HG02870 (cell line): Measurements from ENCODE around the gene COL4A2.

Experiments
- ATAC-seq: cut with Tn5 transposase; IDR thresholded peaks from one replicate; pipeline ENCODE4 v1.9.1; 2021; ENCODE audit warnings: mild to moderate bottlenecking, moderate library complexity; ENCODE audit not compliant: unreplicated experiment

The COL4A2 gene

GRCh38 chr13:110396913-110397381 is 89.9 kb downstream of the COL4A2 start:
- ATAC-seq, result no peak

GRCh38 chr13:110397436-110398115 is 90.5 kb downstream of the COL4A2 start:
- ATAC-seq, result no peak

- no peak for ATAC-seq
These were observed 91.8 kb downstream of the COL4A2 start for GRCh38 chr13:110398564-110399507.

- ATAC-seq, result no peak
These were observed 92.7 kb downstream of the COL4A2 start for GRCh38 chr13:110399801-110400200.

- no peak for ATAC-seq
These were observed 93.9 kb downstream of the COL4A2 start for GRCh38 chr13:110400786-110401533.

- no peak for ATAC-seq
These were observed 95.4 kb downstream of the COL4A2 start for GRCh38 chr13:110402299-110403069.

- no peak for ATAC-seq
These were observed 96.2 kb downstream of the COL4A2 start for GRCh38 chr13:110403315-110403714.

GRCh38 chr13:110403721-110404120 is 96.6 kb downstream of the COL4A2 start:
- ATAC-seq, result no peak

GRCh38 chr13:110404321-110404720 is 97.2 kb downstream of the COL4A2 start:
- ATAC-seq, result no peak

GRCh38 chr13:110405597-110406450 is 98.7 kb downstream of the COL4A2 start:
- no peak for ATAC-seq

GRCh38 chr13:110407021-110407420 is 99.9 kb downstream of the COL4A2 start:
- ATAC-seq, result no peak

GRCh38 chr13:110407531-110407930 is 100.4 kb downstream of the COL4A2 start:
- no peak for ATAC-seq

GRCh38 chr13:110408286-110408685 is 101.2 kb downstream of the COL4A2 start:
- no peak for ATAC-seq

GRCh38 chr13:110409581-110409992 is 102.5 kb downstream of the COL4A2 start:
- no peak for ATAC-seq

GRCh38 chr13:110410000-110410399 is 102.9 kb downstream of the COL4A2 start:
- ATAC-seq, result no peak

GRCh38 chr13:110410936-110411687 is 104.0 kb downstream of the COL4A2 start:
- ATAC-seq, result no peak

GRCh38 chr13:110411688-110412059 is 104.6 kb downstream of the COL4A2 start:
- no peak for ATAC-seq

GRCh38 chr13:110412132-110412914 is 105.2 kb downstream of the COL4A2 start:
- peak; percentile 90 for ATAC-seq
